ENCODE results near the gene TSKS.

Gene TSKS

DNA sequence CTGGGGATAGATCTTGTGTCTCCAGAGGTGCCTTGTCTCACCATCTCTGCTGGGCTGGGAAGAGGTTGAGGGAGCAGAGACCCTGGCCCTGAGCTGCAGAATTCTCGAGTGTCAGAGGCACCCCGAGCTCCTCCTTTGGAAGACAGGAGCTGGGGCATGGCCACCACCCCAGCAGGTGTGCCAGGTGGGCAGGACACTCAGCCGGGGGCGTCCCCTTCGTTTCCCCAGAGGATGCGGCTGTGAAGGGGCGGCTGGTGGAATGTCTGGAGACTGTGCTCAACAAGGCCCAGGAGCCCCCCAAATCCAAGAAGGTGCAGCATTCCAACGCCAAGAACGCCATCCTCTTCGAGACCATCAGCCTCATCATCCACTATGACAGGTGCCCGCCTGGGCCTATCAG lies 35.5 kb upstream of the TSKS start:
- no peak for DNase-seq (ENCODE audit: low read depth, low spot score)
- no peak overlapping the region for H3K4me3 ChIP-seq (ENCODE audit: low read length)

DNA sequence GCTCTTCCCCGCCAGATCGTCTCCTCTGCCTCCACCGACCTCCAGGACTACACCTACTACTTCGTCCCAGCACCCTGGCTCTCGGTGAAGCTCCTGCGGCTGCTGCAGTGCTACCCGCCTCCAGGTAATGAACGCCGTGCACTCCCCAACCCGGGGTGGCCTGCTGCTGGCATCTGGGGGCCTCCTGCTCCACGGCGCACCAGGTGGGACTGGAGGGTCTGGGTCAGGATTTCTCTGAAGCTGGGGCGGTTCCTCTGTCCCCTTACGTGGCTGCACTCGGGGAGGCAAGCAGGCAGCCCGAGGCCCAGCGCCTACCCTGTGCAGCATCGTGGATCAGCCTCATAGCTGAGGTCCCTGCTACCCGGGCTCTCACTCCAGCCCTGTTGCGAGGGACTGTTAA lies 32.5 kb upstream of the TSKS start:
- H3K4me3 ChIP-seq (ENCODE audit: low read length): no peak overlapping the region
- DNase-seq (ENCODE audit: low read depth, low spot score): no peak

GRCh38 chr19:49793561-49793840 lies 30.4 kb upstream of the TSKS start:
- DNase-seq (ENCODE audit: low read depth, low spot score): no peak
- H3K4me3 ChIP-seq (ENCODE audit: low read length): no peak overlapping the region

GRCh38 chr19:49792829-49793560 lies 29.9 kb upstream of the TSKS start:
- no peak for DNase-seq (ENCODE audit: low read depth, low spot score)
- no peak overlapping the region for H3K4me3 ChIP-seq (ENCODE audit: low read length)

DNA sequence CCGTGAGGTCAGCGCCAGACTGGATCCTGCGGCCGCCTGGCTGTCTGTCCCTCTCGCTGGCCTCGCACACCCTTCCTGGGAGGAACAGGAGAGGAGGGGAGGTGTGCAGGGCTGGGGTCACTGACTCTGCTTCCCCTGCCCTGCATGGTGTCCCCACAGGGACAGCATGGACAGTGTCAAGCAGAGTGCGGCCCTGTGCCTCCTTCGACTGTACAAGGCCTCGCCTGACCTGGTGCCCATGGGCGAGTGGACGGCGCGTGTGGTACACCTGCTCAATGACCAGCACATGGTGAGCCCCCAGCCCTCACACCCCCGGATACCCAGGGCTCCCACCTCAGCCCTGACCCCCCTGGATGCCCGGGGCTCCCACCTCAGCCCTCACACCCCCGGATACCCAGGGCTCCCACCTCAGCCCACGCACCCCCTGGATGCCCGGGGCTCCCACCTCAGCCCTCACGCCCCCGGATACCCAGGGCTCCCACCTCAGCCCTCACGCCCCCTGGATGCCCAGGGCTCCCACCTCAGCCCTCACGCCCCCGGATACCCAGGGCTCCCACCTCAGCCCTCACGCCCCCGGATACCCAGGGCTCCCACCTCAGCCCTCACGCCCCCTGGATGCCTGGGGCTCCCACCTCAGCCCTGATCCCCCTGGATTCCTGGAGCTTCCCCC lies 28.8 kb upstream of the TSKS start:
- no peak overlapping the region for H3K4me3 ChIP-seq (ENCODE audit: low read length)

GRCh38 chr19:49790866-49791265 lies 27.8 kb upstream of the TSKS start:
- H3K4me3 ChIP-seq (ENCODE audit: low read length): no peak overlapping the region
- no peak for DNase-seq (ENCODE audit: low read depth, low spot score)

More for the DNA sequence above, 28.8 kb upstream of the TSKS start:
- no peak for DNase-seq (ENCODE audit: low read depth, low spot score)

- DNase-seq (ENCODE audit: low read depth, low spot score): no peak
Measured at GRCh38 chr19:49788857-49789256, 25.8 kb upstream of the TSKS start.

DNA sequence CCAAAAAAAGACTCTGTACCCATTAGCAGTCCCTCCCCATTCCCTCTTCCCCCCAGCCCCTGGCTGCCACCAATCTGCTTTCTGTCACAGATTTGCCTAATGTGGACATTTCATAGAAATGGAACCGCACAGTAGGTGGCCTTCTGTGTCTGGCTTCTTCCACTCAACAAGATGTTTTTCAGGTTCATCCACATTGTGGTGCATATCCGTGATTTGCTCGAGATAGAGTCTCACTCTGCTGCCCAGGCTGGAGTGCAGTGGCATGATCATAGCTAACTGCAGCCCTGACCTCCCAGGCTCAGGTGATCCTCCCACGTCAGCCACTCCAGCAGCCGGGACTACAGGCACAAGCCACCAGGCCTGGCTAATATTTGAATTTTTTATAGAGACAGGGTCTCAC lies 24.6 kb upstream of the TSKS start:
- DNase-seq (ENCODE audit: low read depth, low spot score): no peak
- no peak overlapping the region for H3K4me3 ChIP-seq (ENCODE audit: low read length)

More at GRCh38 chr19:49788857-49789256, 25.8 kb upstream of the TSKS start:
- H3K4me3 ChIP-seq (ENCODE audit: low read length): no peak overlapping the region

DNA sequence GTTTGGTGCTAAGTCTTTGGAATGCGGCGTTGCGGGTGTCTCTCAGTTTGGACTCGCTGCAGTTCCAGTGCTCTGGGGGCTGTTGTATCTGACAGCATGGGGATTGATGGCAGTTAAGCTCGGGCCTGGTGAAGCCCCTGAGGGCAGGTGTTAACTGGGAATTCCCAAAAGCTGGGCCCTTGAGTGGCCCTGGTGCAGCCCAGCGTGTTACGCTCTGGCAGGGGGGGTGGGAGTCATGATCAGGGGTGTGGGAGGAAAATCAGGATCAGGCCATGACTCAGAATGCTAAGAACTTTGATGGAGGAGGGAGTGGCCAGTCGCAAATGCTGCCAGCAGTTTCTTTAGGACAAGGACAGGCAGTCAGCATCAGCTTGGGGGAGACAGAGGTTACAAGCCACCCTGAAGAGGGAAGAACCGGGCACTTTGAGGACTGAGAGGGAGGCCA lies 23.3 kb upstream of the TSKS start:
- DNase-seq (ENCODE audit: low read depth, low spot score): no peak
- H3K4me3 ChIP-seq (ENCODE audit: low read length): no peak overlapping the region

DNA sequence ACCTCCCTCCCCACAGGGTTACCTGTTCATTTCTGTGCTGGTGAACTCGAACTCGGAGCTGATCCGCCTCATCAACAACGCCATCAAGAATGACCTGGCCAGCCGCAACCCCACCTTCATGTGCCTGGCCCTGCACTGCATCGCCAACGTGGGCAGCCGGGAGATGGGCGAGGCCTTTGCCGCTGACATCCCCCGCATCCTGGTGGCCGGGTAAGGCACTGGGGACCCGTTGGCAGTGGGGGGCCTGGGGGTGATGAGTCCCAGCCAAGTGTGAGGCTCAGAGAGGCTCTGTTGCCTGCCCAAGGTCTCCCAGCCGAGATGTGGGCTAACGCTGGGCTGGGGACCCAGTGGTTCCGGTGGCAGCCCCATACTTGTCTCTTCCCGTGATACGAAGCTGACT lies 19.4 kb upstream of the TSKS start:
- DNase-seq (ENCODE audit: low read depth, low spot score): no peak
- no peak overlapping the region for H3K4me3 ChIP-seq (ENCODE audit: low read length)

DNA sequence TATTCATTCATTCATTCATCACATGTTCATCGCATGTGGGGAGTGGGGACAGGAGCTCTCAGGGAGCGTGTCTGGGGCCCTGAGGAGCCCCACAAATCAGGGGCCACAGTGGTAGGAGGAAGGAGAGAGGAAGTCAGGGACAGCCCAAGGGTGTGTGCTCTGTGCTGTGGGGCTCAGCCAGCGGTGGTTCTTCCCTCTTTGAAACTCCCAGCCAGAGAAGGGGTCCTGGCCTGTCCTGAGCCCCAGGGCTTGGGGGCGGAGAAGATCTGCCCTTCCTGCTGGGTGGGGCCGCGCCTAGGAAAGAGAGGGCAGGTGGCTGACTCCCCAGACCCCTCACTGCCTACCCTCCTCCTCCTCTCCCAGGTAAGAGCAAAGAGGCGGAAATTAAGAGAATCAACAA lies 18.3 kb upstream of the TSKS start:
- H3K4me3 ChIP-seq (ENCODE audit: low read length): no peak overlapping the region

DNA sequence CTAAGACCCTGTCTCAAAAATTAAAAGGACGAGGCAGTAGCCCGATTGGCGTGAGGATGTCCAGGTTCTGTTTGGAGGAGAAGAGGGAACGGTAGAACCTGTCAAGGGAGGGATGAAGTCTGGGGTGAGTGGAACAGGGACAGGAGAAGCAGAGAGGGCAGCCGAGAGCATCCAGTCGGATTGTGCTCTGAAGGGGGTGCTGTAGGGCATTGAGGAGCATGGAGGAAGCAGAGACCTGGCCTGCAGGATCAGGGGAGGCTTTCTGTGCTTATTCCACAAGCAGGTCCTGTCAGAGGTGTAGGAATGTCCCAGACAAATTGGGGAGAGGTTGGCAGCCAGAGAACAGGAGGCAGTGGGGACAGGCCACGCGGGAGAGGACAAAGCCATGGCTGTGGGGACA lies 17.8 kb upstream of the TSKS start:
- DNase-seq (ENCODE audit: low read depth, low spot score): no peak
- H3K4me3 ChIP-seq (ENCODE audit: low read length): no peak overlapping the region

More for the DNA sequence above, 18.3 kb upstream of the TSKS start:
- DNase-seq (ENCODE audit: low read depth, low spot score): no peak

DNA sequence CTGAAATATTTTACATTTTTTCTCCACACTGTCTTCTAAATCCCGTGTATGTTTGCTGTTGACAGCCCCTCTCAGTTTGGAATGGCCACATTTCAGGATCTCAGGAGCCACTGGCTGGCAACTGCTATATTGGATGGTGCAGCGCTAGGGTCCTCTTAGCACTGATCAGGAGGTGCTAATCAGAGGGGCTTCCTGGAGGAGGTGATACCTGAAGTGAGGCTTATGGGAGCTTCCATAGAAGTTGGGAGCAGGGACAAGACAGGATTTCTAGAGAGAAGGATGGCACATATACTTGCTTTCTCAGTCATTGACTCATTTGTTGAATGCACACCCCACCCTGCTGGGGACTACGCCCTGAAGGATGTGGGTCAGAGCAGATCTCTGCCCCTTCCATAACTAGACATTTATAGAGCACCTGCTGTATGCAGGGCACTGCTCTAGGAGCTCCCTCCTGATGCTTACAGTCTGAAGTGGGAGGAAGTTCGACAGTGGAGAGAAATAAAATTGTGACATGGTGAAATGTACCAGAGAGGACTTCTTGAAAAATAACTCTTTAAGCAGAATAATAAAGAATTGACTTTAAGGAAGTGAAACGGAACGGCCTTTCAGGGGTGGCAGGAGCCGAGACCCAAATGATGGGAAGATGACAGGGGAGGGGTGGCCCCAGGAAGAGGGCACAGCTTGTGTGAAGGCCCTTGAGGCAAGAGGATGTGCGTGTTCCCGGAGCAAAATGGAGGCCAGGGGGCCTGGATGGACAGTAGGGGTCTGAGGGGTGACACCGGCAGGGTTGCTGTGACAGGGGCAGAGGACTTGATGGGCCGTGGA lies 16.8 kb upstream of the TSKS start:
- DNase-seq (ENCODE audit: low read depth, low spot score): no peak

GRCh38 chr19:49776371-49776764 lies 13.3 kb upstream of the TSKS start:
- DNase-seq (ENCODE audit: low read depth, low spot score): no peak
- H3K4me3 ChIP-seq (ENCODE audit: low read length): no peak overlapping the region

More for the DNA sequence above, 16.8 kb upstream of the TSKS start:
- no peak overlapping the region for H3K4me3 ChIP-seq (ENCODE audit: low read length)

DNA sequence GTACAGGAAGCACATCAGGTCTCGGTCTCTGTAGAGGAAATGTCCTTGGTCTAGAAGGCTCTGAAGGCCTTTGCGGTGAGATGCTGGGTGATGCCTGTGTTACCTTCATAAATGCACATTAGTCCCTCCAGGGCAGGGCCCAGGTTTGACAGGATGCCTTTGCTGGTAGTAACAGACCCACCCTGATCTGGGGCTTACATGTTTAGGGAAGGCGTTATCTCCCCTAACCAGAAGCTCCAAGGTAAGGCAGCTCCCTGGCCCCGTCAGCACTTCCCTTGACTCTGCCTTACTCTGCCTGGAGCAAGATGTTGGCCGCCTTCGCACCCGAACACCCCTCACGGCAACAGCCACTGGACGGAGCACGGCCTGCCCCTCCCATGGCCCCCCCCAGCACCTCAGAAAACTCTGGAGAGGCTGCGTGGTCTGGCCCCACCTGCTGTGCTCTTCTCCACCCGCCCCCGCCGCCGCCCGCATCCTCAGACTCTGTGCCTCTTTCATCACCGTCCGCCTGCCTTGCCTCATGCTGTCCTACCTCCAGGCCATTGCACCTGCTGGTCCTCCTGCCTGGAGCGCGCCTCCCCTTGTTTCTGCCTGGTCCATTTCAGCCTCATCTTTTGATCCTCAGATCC lies 12.8 kb upstream of the TSKS start:
- no peak for DNase-seq (ENCODE audit: low read depth, low spot score)
- no peak overlapping the region for H3K4me3 ChIP-seq (ENCODE audit: low read length)

- DNase-seq (ENCODE audit: low read depth, low spot score): no peak
Measured at GRCh38 chr19:49774969-49775368, 11.9 kb upstream of the TSKS start.

GRCh38 chr19:49773663-49774350 lies 10.7 kb upstream of the TSKS start:
- DNase-seq (ENCODE audit: low read depth, low spot score): no peak
- H3K4me3 ChIP-seq (ENCODE audit: low read length): no peak overlapping the region

More at GRCh38 chr19:49774969-49775368, 11.9 kb upstream of the TSKS start:
- no peak overlapping the region for H3K4me3 ChIP-seq (ENCODE audit: low read length)

DNA sequence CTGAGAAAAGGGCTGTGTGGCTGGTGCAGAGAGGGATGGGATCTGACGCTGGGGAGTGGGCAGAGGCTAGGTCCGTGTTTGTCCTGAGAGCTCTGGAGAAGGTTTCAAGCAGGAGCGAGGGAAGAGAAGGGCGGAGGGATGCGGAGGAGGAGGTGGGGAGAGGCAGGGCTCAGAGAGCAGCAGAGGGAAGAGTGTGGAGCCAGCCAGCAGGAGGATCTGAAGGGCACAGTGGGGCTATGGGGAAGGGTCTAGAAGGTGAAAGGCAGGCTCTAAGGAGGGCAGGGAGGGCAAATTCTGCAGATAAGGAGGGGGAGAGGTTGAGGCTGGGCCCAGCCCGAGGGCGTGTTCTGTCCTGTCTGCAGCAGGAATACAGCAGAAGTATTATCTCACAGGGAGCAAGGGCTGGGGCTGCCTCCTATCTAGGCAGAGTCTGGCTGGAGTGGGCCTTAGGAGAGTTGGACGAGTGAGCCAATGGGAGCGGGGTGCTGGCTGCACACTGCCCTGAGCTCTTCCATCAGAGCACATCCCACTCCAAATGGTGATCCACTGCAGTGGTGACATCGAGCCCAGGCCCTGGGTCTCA lies 9.8 kb upstream of the TSKS start:
- DNase-seq (ENCODE audit: low read depth, low spot score): no peak
- H3K4me3 ChIP-seq (ENCODE audit: low read length): no peak overlapping the region

GRCh38 chr19:49771674-49772139 lies 8.6 kb upstream of the TSKS start:
- no peak for DNase-seq (ENCODE audit: low read depth, low spot score)
- H3K4me3 ChIP-seq (ENCODE audit: low read length): no peak overlapping the region

Data from Jurkat, Clone E6-1 (cell line).